ENCODE results near the gene NAV3. TPM values are rescaled to one million over a fixed set of nuclear protein-coding genes. Genes with fewer than 3 reads are reported as not detected.

NAV3 gene
- total and polyA plus RNA-seq, 4 donors: 0.22 to 1.7 (median 0.71) TPM

- peak; percentile 20 for TF ChIP-seq CTCF (IDR thresholded peaks at IDR 0.05; ENCODE audit: low read depth, low read length, missing input control)
These were observed 83.4 kb downstream of the NAV3 start (continued) for GRCh38 chr12:77914081-77914488.

DNA sequence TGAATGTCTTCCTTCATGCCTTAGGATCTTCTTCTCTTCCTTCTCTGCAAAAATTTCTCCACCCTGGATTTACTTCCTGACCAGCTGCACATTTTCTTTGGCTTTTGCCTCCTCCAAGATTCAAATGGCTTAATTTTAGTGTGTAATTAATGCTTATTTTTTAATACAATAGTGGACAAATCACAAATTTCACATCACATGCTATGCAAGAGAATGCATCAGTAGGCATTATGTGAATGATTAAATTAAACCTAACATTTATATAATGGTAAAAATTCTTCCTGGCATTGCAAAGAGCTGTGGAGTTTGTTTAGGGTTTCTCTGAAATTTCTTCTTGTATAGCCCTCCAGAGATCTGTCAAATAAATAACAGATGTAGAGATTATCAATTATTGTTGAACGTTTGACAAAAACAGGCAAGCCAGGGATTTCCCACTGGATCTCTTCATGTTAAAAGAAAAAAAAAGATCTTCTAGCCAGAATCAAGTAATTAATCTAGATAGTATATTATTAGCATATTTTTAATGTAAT, 84.4 kb downstream of the NAV3 start:
- Histone ChIP-seq H3K27ac (ENCODE audit: low read depth in 1 of 2, low read length in 2 of 2) (no peak overlapping the region), H3K4me1 (ENCODE audit: control insufficient read depth in 4 of 4, insufficient read depth in 4 of 4, low read length in 3 of 4) (no peaks in the 10 kb centered on the region), H3K36me3 (ENCODE audit: control insufficient read depth in 4 of 4, insufficient read depth in 3 of 4, low read depth in 1 of 4, low read length in 3 of 4) (no peaks in the 10 kb centered on the region), H3K27me3 (ENCODE audit: control insufficient read depth in 4 of 4, insufficient read depth in 4 of 4, low read length in 3 of 4) (no peaks in the 10 kb centered on the region), H3K4me3 (ENCODE audit: low read depth in 1 of 3, low read length in 3 of 3) (no peak overlapping the region), H3K9ac (ENCODE audit: low read depth in 1 of 2, low read length in 2 of 2) (no peak overlapping the region), H3K9me3 (ENCODE audit: control insufficient read depth in 4 of 4, low read length in 3 of 4) (no peaks in the 10 kb centered on the region)
- whole genome bisulfite sequencing: 45% methylated on average over 1 of the region's 1 CpG
- TF ChIP-seq, protein P1, sequence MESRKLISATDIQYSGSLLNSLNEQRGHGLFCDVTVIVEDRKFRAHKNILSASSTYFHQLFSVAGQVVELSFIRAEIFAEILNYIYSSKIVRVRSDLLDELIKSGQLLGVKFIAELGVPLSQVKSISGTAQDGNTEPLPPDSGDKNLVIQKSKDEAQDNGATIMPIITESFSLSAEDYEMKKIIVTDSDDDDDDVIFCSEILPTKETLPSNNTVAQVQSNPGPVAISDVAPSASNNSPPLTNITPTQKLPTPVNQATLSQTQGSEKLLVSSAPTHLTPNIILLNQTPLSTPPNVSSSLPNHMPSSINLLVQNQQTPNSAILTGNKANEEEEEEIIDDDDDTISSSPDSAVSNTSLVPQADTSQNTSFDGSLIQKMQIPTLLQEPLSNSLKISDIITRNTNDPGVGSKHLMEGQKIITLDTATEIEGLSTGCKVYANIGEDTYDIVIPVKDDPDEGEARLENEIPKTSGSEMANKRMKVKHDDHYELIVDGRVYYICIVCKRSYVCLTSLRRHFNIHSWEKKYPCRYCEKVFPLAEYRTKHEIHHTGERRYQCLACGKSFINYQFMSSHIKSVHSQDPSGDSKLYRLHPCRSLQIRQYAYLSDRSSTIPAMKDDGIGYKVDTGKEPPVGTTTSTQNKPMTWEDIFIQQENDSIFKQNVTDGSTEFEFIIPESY (IDR thresholded peaks at IDR 0.05): no peak
- no peak for TF ChIP-seq NR2F2 (IDR thresholded peaks at IDR 0.05)
- TF ChIP-seq FOXA2 (IDR thresholded peaks at IDR 0.05): no peak
- TF ChIP-seq HNF4A (conservative IDR thresholded peaks at IDR 0.05): no peak
- no peak for TF ChIP-seq CTCF (IDR thresholded peaks at IDR 0.05; ENCODE audit: low read depth, low read length, missing input control)
- DNase-seq (ENCODE audit: low spot score): no peak

- no peaks in the 10 kb centered on the region for H3K9me3 ChIP-seq (ENCODE audit: control insufficient read depth in 4 of 4, low read length in 3 of 4)
- TF ChIP-seq GABPA (IDR thresholded peaks at IDR 0.05 in 1 of 2, conservative IDR thresholded peaks at IDR 0.05 in 1 of 2) (no peak), NR2F2 (IDR thresholded peaks at IDR 0.05) (no peak), FOXA1 (IDR thresholded peaks at IDR 0.05) (no peak), HNF4A (conservative IDR thresholded peaks at IDR 0.05) (no peak), FOXA2 (IDR thresholded peaks at IDR 0.05) (no peak), HNF4G (IDR thresholded peaks at IDR 0.05) (no peak)
- TF ChIP-seq, protein P2, sequence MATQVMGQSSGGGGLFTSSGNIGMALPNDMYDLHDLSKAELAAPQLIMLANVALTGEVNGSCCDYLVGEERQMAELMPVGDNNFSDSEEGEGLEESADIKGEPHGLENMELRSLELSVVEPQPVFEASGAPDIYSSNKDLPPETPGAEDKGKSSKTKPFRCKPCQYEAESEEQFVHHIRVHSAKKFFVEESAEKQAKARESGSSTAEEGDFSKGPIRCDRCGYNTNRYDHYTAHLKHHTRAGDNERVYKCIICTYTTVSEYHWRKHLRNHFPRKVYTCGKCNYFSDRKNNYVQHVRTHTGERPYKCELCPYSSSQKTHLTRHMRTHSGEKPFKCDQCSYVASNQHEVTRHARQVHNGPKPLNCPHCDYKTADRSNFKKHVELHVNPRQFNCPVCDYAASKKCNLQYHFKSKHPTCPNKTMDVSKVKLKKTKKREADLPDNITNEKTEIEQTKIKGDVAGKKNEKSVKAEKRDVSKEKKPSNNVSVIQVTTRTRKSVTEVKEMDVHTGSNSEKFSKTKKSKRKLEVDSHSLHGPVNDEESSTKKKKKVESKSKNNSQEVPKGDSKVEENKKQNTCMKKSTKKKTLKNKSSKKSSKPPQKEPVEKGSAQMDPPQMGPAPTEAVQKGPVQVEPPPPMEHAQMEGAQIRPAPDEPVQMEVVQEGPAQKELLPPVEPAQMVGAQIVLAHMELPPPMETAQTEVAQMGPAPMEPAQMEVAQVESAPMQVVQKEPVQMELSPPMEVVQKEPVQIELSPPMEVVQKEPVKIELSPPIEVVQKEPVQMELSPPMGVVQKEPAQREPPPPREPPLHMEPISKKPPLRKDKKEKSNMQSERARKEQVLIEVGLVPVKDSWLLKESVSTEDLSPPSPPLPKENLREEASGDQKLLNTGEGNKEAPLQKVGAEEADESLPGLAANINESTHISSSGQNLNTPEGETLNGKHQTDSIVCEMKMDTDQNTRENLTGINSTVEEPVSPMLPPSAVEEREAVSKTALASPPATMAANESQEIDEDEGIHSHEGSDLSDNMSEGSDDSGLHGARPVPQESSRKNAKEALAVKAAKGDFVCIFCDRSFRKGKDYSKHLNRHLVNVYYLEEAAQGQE (IDR thresholded peaks at IDR 0.05): no peak
- no peak overlapping the region for H3K27ac ChIP-seq (ENCODE audit: low read depth in 1 of 2, low read length in 2 of 2)
- H3K4me1 ChIP-seq (ENCODE audit: control insufficient read depth in 4 of 4, insufficient read depth in 4 of 4, low read length in 3 of 4): no peaks in the 10 kb centered on the region
- no peak overlapping the region for H3K9ac ChIP-seq (ENCODE audit: low read depth in 1 of 2, low read length in 2 of 2)
- 57% methylated on average over 2 of the region's 2 CpGs for WGBS
- H3K27me3 ChIP-seq (ENCODE audit: control insufficient read depth in 4 of 4, insufficient read depth in 4 of 4, low read length in 3 of 4): no peaks in the 10 kb centered on the region
- no peak overlapping the region for H3K4me3 ChIP-seq (ENCODE audit: low read depth in 1 of 3, low read length in 3 of 3)
- no peak for DNase-seq (ENCODE audit: low spot score)
- no peaks in the 10 kb centered on the region for H3K36me3 ChIP-seq (ENCODE audit: control insufficient read depth in 4 of 4, insufficient read depth in 3 of 4, low read depth in 1 of 4, low read length in 3 of 4)
These were observed 85.6 kb downstream of the NAV3 start for GRCh38 chr12:77916276-77916675.
